ENCODE data around the gene HPGDS. TPM values are rescaled to one million over a fixed set of nuclear protein-coding genes. Genes with fewer than 3 reads are reported as not detected.

HPGDS gene
- total RNA-seq, 1 donor from 2014 or later = not detected

GRCh38 chr4:94346541-94346940 lies 3.9 kb upstream of the HPGDS start:
- Mint-ChIP-seq H3K36me3 (ENCODE audit: unreplicated experiment) (no peaks in the 10 kb centered on the region), H3K4me1 (ENCODE audit: unreplicated experiment) (peaks cover 18% of the 10 kb centered on the region)

GRCh38 chr4:94345969-94346368 lies 3.3 kb upstream of the HPGDS start:
- no peaks in the 10 kb centered on the region for H3K27me3 Mint-ChIP-seq (ENCODE audit: unreplicated experiment)
- no peaks in the 10 kb centered on the region for H3K9me3 Mint-ChIP-seq (ENCODE audit: unreplicated experiment)
- no peak overlapping the region for H3K4me3 Mint-ChIP-seq (ENCODE audit: unreplicated experiment)
- no peak overlapping the region for H3K27ac Mint-ChIP-seq (ENCODE audit: unreplicated experiment)
- H3K36me3 Mint-ChIP-seq (ENCODE audit: unreplicated experiment) = no peaks in the 10 kb centered on the region
- no peak for DNase-seq (ENCODE audit: extremely low spot score, unreplicated experiment)
- TF ChIP-seq, protein P1, sequence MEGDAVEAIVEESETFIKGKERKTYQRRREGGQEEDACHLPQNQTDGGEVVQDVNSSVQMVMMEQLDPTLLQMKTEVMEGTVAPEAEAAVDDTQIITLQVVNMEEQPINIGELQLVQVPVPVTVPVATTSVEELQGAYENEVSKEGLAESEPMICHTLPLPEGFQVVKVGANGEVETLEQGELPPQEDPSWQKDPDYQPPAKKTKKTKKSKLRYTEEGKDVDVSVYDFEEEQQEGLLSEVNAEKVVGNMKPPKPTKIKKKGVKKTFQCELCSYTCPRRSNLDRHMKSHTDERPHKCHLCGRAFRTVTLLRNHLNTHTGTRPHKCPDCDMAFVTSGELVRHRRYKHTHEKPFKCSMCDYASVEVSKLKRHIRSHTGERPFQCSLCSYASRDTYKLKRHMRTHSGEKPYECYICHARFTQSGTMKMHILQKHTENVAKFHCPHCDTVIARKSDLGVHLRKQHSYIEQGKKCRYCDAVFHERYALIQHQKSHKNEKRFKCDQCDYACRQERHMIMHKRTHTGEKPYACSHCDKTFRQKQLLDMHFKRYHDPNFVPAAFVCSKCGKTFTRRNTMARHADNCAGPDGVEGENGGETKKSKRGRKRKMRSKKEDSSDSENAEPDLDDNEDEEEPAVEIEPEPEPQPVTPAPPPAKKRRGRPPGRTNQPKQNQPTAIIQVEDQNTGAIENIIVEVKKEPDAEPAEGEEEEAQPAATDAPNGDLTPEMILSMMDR (IDR thresholded peaks at IDR 0.05) = no peak
- peaks cover 20% of the 10 kb centered on the region for H3K4me1 Mint-ChIP-seq (ENCODE audit: unreplicated experiment)

More at GRCh38 chr4:94346541-94346940, 3.9 kb upstream of the HPGDS start:
- no peak for DNase-seq (ENCODE audit: extremely low spot score, unreplicated experiment)
- Mint-ChIP-seq H3K9me3 (ENCODE audit: unreplicated experiment) (no peaks in the 10 kb centered on the region), H3K4me3 (ENCODE audit: unreplicated experiment) (no peak overlapping the region), H3K27ac (ENCODE audit: unreplicated experiment) (no peak overlapping the region), H3K27me3 (ENCODE audit: unreplicated experiment) (no peaks in the 10 kb centered on the region)
- TF ChIP-seq, protein P1 (IDR thresholded peaks at IDR 0.05) = no peak

DNA sequence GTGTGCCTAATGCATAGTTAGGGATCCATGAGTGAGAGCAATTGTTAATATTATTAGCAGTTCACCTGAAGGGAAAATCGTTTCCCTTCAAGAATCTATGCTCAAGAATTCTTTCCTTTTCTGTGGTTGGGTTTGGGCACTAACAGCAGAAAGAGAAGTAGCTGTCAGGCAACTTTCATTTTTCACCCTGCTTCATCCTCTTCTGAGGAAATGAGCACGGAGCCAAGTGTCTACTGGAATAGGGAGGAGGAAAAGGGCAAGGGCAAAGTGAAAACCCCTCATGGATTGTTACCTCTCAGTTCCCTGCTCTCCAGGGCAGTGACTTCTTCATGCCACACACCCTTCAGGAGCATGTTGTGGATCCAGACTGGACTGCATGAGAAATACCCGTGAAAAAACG lies 2.6 kb upstream of the HPGDS start:
- Mint-ChIP-seq H3K36me3 (ENCODE audit: unreplicated experiment) (no peaks in the 10 kb centered on the region), H3K9me3 (ENCODE audit: unreplicated experiment) (no peaks in the 10 kb centered on the region), H3K27me3 (ENCODE audit: unreplicated experiment) (no peaks in the 10 kb centered on the region), H3K4me3 (ENCODE audit: unreplicated experiment) (no peak overlapping the region), H3K4me1 (ENCODE audit: unreplicated experiment) (peaks cover 20% of the 10 kb centered on the region), H3K27ac (ENCODE audit: unreplicated experiment) (no peak overlapping the region)
- no peak for DNase-seq (ENCODE audit: extremely low spot score, unreplicated experiment)
- TF ChIP-seq, protein P1 (IDR thresholded peaks at IDR 0.05) = no peak

DNA sequence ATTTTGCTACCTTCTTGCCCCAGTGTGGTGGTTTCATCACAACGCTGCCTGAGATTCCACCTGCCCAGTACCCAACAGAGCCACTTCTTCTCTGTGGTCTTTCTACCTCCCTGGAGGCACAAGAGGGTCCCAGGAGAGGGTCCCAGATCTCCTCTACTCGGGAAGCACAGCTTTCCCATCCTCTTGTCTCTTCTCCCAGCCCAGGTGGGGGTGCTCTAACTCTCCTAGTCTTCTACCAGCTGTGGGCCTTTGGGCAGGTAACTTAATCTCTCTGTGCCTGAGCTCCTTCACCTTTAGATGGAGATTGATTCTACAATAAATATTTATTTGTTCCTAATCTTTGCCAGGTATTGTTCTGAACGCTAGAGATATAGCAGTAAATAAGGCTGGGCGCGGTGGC lies 1.8 kb upstream of the HPGDS start:
- DNase-seq (ENCODE audit: extremely low spot score, unreplicated experiment) = no peak
- H3K9me3 Mint-ChIP-seq (ENCODE audit: unreplicated experiment) = no peaks in the 10 kb centered on the region
- peaks cover 17% of the 10 kb centered on the region for H3K4me1 Mint-ChIP-seq (ENCODE audit: unreplicated experiment)
- no peak overlapping the region for H3K27ac Mint-ChIP-seq (ENCODE audit: unreplicated experiment)
- no peak overlapping the region for H3K4me3 Mint-ChIP-seq (ENCODE audit: unreplicated experiment)
- no peaks in the 10 kb centered on the region for H3K36me3 Mint-ChIP-seq (ENCODE audit: unreplicated experiment)
- TF ChIP-seq, protein P1 (IDR thresholded peaks at IDR 0.05) = no peak
- H3K27me3 Mint-ChIP-seq (ENCODE audit: unreplicated experiment) = no peaks in the 10 kb centered on the region

DNA sequence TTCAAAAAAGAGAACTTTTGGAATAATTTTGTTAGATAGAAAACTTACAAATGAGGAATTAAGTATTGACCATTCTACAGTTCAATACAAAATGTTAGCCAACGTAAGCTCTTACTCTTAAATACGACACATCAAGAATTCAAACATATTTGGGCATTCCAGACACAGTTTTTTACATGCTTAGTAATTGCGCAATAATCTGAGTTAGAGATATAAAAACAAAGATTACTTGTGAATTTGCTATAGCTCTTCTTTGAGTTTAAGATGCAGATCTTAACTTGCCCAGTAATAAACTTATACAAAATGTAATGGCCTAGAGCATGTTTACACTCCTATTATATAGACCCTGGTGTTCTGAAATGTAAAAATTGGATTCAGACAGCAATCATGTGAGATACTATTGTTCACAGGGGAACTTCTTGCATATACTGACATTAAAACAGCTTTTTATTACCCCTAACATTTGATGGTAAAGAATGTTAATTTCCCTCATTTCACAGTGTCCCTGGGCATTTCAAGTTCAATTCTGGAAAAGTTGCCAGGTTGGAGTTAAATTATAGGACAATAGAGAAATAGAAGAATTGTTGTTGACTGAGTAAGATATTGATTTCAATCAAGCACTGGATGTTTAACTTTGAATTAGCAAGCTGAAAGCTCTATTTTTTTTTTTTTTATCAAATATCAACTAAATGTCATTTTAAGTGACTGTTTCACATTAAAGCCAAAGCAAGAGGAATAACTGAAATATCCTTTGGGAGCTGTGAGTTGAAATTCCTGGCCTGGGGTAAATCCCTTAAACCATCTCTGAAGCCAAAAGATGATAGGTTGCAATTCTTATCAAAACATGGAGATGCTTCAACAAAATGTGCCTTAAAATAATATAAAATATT lies 910 bp downstream of the HPGDS start:
- TF ChIP-seq, protein P1 (IDR thresholded peaks at IDR 0.05) = no peak
- Mint-ChIP-seq H3K27ac (ENCODE audit: unreplicated experiment) (no peak overlapping the region), H3K27me3 (ENCODE audit: unreplicated experiment) (no peaks in the 10 kb centered on the region), H3K9me3 (ENCODE audit: unreplicated experiment) (no peaks in the 10 kb centered on the region), H3K4me3 (ENCODE audit: unreplicated experiment) (no peak overlapping the region), H3K4me1 (ENCODE audit: unreplicated experiment) (peaks cover 14% of the 10 kb centered on the region), H3K36me3 (ENCODE audit: unreplicated experiment) (no peaks in the 10 kb centered on the region)
- DNase-seq (ENCODE audit: extremely low spot score, unreplicated experiment) = no peak
